NCI-H2081 treated with DMSO at 0.1 percent for 48 hours (cell line): ENCODE data around the gene SMIM22.

Experiments used
- DNase-seq: peaks from one replicate; lab custom pipeline; 2025; lab: John Stamatoyannopoulos, UW

Gene SMIM22

DNA sequence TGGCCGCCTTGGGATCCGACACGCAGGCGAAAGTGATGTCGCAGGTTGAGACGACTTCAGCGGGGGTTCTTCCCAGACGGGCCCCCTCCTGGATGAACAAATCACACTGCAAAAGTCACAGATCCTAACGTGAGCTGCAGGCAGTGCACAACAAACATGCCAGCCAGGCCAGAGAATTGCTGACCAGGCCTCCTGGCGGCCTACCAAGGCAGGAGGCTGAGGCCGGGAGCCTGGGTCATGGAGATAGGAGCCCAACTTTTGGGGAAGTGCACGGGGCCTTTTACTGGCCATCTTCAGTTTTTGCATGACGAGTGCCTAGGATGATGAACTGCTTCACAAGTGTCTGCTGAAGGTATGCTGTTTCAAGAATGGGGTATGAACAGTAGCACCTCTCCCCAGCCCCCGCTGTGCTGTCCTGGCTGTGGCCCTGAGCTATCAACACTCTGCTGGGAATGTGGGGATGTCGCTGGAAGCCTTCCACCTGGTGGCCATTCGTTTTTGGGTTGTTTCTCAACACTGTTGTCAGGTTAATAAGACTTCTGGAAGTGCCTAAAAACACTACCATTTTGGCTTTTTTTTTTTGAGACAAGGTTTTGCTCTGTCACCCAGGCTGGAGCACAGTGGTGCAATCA lies 19.5 kb downstream of the SMIM22 start:
- no peak for DNase-seq

DNA sequence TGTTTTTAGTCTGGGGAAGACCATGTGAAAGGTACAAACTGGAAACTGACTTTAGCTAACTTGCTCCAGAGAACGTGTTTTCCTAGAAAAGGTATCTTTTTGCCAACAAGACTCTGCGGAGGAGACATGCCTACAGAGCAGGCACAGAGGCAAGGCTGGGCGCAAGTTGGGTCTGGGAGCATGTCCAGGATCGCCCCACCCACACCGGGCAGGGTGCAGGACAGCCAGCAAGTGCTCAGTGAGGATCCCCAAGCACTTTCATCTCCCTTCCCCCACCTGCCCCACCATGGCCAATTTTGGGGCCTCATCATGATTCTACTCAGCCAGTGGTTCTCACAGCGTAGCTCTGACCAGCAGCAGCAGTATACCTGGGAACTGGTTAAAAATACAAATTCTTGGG lies 25.5 kb downstream of the SMIM22 start:
- no peak for DNase-seq

DNA sequence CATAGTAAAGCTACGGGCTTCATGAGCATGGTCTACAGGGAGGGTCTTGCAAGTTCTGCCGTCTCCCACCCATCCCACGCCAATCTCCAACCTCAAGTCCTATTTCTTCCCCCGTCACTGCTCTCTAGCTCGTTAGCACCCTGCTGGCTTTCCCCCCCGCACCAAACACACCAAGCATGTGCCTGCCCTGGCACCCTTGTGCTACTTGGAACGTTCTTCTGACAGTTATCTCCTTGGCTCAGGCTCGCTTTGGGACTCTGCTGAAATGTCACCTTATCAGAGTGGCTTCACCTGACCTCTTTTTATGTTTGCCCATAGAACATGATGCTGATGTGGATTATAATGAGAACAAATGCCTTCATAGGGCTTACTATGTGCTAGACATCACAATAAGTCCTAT lies 30.0 kb downstream of the SMIM22 start:
- DNase-seq: no peak

DNA sequence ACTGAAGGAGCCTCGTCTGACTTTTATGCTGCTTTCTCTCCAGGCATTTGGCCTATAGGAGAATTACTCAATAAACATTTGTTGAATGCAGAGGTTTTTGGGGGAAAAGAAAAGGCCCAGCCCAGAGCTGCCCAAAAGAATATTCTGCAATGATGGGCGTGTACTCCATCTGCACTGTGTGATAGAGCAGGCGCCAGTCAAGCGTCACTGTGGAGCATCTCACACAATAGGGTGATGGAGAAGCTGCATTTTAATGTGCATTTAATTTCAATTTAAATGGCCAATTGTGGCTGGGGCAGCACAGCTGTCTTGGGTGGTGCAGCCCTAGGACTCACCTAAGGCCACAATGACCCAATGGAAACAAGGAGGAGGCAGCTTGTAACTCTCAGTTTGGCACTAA lies 31.4 kb downstream of the SMIM22 start:
- DNase-seq: no peak

DNA sequence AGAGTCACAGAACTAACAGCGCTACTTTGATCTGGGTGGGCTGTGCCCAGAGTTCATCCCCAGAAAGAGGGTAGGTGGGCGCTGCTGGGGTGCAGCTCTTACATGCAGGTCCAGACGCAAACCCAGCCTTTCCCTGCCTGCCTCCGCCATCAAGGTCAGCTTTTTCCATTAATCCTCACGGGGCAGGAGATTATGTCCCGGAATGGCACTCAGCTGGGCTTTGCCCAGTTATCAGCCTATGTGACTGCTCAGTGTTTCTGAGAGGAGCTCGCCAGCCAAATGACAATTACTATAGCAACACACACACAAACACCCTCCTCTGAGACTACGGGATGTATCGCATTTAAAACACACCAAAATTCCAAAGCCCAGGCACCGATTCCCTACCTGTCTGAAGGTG lies 31.8 kb downstream of the SMIM22 start:
- no peak for DNase-seq

DNA sequence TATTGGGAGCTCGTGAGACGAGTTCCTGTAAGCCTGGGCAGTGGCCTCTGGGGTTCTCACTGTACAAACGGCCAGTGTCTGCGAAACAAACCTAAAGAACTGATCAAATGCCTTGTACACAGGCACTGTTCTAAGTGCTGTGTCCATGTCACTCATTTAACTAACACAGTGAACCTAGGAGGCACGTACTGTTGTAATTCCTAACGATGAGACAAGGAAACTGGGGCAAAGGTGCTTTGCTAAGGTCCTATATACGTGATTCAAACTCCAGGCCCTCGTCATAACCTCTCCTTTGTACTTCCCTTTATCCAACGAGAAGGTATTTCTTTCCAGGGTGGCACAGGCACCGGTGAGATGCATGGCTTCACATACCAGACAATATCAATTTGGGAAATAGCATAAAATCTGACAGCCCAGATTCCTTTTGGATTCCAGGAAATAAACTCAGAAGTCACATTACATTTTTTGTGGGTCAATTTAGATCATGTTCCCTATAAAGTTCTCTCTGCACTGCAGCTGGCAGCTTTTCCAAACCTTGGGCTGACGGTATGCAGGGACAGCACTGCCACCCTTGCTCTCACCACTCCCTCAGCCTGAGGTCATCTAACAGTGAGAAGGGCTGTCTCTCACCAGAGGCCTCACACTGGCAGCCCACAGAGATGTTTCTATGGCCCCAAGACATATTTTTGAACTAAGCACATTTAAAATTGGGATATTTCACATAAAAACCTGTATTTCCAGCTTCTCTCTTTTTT lies 33.6 kb downstream of the SMIM22 start:
- DNase-seq: no peak

DNA sequence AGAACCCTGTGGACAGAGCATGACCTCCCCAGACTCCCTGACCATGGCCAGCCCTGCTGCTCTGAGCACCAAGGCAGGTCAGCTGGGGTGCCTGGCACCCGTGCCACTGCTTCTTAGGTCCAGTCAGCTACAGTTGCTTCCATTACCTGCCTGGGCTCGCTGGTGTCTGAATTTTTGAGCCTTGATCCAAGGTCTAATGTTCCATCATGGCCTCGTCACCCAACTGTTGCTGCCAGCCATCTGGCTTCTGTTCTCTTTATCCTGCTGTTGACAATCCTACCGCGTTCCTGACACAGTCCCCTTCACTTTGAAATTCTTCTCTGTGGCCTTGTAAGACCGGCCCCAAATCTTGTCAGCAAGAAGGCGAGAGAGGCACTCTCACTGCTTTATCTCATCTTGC lies 35.2 kb downstream of the SMIM22 start:
- DNase-seq: no peak

DNA sequence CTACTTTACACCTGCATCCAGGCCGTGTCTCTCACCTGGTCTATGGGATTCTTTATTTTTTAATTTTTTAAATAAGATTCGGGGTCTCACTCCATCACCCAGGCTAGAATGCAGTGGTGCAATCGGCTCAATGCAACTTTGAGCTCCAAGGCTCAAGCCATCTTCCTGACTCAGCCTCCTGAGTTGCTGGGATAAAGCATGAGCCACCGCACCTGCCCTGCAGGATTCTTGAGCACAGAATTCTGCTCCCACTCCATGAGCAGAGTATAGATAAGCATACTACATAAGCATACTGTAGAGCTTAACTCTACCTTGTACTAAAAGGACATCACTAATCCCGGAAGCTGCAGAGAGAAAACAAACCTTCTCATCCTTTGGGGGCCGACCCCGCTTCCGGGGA lies 36.4 kb downstream of the SMIM22 start:
- no peak for DNase-seq

DNA sequence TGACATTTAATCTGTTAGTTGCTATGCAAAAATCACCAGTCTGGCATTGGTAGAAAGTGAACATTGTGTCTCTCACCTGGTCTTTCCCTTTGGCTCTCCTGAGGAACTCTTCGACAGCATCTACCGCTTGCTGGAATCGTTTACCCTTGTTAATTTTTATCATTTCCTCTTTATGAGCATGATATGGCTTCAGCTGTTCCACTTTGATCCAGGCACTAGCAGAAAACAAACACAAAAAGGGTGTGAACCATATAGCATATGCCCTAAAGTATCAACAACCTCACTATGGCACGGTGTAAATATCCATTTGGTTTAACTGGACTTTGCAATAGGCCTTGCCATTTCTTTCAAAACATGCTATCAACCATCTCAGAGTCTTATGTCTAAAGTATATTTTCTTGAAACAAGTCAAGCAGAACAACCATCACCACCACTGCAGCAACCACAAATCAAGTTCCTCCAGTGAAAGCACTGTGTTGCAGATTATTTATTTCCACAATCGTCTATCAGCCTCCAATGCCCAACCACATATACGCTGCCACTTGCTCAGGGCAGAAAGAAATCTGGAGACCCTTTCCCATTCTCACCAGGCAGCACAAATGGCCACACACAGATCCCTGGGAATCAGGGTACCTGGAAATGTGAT lies 37.7 kb downstream of the SMIM22 start:
- no peak for DNase-seq

DNA sequence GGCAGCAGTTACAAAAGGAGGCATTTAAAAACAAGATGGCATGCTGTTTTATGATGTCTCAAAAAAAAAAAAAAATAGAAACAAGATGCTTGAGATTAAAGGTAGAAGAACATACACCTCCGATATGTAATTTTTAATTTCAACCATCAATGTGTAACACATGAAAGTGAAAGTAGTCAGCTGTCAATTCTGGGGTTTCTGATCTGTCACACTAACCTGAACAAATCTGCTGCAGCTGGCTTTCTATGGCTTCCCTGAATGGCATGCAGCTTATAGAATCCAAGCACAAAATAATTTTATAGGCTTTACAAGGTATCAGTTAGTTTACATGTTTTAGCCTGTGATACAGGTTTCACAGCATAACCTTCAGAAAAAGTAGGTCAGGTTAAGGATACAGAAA lies 38.4 kb downstream of the SMIM22 start:
- DNase-seq: no peak

DNA sequence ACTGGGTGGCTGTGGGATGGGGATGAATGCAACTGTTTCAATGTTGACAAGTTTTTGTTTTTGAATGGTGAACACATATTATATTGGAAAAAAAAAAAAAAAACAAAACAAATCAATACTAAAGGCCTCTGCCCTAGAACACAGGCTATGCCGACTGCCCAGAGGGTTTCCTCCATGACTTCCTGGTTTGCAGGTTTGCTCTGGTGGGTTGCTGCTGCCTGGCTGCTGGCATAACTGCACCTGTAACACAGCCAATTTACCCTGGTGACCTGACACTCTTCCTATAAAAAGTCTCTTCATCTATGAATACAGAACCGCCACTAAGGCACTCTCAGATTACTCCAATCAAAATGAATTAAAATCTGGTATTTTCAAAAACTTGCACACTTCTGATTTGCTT lies 41.6 kb downstream of the SMIM22 start:
- DNase-seq: no peak

DNA sequence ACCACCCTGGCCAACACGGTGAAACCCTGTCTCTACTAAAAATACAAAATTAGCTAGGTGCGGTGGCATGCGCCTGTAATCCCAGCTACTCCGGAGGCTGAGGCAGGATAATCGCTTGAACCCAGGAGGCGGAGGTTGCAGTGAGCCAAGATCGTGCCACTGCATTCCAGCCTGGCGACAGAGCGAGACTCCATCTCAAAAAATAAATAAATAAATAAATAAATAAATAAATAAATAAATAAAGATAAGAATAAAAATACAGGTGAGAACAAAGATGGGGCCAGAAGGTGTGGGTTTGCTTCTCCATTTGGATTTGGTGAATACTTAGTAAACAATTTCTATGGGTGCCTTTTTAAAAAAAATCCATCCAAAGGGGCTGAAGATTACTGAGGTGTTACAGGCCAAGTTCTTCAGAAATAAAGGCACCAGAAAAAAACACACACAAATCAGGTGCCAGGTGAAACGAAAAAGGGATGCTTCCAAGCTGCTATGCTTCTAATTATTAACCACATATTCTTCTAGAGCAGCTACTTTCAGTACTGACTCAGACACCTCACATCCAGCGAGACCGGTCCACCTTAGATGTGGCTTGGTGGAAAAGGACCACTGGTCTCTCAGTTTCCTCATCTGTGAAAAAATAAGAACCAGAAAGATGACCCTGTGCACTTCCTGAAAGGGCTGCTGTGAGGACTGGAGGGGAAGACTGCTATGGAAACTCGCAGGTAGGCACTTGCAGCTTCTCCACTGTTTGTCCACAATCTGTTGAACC lies 42.7 kb downstream of the SMIM22 start:
- DNase-seq: no peak

DNA sequence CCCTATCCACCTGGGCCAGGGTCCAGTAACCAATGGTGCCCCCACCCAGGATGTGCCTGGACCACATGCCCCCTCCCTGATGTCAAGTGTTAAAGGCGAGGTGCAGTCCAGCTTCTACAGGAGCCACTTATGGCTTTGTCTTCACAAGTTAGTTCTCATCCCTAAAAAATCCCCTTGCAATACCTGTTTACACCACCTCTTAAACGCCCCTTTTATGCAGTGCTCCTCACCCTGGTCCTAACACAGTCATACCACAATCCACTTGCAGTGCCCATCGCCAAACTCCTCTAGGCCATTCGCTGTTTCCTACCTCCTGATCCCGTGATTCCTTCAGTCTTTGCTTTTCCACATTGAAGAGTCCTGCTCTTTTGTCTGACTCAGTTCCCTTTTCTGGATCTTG lies 44.8 kb downstream of the SMIM22 start:
- DNase-seq: no peak

DNA sequence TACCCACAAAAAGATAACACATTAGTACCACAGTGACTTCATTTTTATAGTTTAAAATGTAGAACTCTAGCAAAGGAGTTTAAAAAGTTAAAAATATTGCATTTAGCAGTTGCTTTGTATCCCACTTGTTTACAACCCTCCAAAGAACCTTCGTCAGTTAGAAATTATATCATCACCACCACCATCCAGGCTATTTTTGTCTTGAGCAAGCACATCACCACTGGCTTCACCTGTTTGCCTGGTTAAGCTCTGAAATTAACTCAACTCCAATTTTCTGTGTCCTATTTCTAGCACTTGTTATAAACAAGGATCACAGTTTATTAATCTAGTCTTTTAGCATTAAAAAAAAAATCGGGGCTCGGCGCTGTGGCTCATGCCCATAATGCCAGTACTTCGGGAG lies 45.8 kb downstream of the SMIM22 start:
- no peak for DNase-seq
